CD4-positive, alpha-beta T cell treated with Interleukin-12 subunit alpha and Interleukin-12 subunit beta, for 1 hour (primary cell): ENCODE results near the gene EIF3I.

Source experiments
- DNase-seq: peaks from one replicate; pipeline ENCODE4 v3.0.0-alpha.2; 2020

EIF3I gene

DNA sequence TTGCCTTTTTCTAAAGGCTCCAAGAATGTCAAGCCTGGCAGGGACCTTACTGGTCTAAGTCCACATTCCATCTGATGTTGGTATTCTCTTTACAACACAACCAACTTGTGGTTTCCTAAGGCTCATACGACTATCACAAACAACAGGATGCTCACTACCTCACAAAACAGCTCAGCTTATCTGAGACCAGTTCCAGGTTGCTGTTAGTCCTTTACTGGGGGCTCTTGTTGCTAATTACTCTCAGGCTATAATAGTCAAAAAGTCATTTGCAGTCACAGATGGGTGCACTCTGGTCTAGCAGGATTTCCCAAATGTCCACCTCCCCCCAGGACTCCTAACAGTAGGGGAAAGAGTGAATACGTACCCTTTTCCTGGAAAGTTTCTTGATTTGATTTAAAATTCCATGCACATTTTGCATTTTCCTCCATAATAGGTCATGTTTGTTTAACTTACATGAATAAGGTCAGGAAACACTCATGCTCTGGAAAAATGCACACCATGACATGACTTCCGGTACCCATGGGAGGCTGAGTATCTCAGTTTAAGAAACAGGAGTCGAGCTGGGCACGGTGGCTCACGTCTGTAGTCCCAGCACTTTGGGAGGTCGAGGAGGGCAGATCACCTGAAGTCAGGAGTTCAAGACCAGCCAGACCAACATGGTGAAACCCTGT, 44.8 kb downstream of the EIF3I start:
- peak; percentile 47 for DNase-seq

- DNase-seq: no peak
These were observed 47.5 kb downstream of the EIF3I start for GRCh38 chr1:32269744-32270143.

GRCh38 chr1:32272557-32273390, 50.6 kb downstream of the EIF3I start:
- DNase-seq: peak; percentile 53

DNA sequence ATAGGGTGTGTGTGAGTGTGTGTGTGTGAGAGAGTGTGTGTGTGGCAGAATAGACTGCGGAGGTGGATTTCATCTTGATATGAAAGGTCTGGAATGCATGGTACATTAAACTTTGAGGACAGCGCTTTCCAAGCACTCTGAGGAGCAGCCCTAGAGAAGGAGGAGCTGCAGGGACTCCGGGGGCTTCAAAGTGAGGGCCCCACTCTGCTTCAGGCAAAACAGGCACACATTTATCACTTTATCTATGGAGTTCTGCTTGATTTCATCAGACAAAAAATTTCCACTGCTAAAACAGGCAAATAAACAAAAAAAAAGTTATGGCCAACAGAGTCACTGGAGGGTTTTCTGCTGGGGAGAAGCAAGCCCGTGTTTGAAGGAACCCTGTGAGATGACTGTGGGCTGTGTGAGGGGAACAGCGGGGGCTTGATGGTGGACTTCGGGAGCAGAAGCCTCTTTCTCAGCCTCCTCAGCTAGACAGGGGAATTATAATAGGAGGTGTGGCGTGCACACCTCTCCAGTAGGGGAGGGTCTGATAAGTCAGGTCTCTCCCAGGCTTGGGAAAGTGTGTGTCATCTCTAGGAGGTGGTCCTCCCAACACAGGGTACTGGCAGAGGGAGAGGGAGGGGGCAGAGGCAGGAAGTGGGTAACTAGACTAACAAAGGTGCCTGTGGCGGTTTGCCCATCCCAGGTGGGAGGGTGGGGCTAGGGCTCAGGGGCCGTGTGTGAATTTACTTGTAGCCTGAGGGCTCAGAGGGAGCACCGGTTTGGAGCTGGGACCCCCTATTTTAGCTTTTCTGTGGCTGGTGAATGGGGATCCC, 51.4 kb downstream of the EIF3I start:
- peak; percentile 83 for DNase-seq

DNA sequence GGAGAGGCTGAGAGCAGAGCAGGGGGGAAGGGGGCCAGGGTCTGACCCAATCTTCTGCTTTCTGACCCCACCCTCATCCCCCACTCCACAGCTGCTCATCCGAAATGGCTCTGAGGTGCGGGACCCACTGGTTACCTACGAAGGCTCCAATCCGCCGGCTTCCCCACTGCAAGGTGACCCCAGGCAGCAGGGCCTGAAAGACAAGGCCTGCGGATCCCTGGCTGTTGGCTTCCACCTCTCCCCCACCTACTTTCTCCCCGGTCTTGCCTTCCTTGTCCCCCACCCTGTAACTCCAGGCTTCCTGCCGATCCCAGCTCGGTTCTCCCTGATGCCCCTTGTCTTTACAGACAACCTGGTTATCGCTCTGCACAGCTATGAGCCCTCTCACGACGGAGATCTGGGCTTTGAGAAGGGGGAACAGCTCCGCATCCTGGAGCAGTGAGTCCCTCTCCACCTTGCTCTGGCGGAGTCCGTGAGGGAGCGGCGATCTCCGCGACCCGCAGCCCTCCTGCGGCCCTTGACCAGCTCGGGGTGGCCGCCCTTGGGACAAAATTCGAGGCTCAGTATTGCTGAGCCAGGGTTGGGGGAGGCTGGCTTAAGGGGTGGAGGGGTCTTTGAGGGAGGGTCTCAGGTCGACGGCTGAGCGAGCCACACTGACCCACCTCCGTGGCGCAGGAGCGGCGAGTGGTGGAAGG, 52.6 kb downstream of the EIF3I start:
- no peak for DNase-seq

- DNase-seq: no peak
These were observed 53.2 kb downstream of the EIF3I start for GRCh38 chr1:32275424-32275823.

GRCh38 chr1:32276032-32276782, 54.0 kb downstream of the EIF3I start:
- DNase-seq: no peak
